Measurements from ENCODE around the gene ATP5F1D.
"Not testable (repeated sequence)": the region's sequence is repeated elsewhere in the genome, so short reads cannot be mapped to it uniquely, and the experiment has no call there.

Gene ATP5F1D

DNA sequence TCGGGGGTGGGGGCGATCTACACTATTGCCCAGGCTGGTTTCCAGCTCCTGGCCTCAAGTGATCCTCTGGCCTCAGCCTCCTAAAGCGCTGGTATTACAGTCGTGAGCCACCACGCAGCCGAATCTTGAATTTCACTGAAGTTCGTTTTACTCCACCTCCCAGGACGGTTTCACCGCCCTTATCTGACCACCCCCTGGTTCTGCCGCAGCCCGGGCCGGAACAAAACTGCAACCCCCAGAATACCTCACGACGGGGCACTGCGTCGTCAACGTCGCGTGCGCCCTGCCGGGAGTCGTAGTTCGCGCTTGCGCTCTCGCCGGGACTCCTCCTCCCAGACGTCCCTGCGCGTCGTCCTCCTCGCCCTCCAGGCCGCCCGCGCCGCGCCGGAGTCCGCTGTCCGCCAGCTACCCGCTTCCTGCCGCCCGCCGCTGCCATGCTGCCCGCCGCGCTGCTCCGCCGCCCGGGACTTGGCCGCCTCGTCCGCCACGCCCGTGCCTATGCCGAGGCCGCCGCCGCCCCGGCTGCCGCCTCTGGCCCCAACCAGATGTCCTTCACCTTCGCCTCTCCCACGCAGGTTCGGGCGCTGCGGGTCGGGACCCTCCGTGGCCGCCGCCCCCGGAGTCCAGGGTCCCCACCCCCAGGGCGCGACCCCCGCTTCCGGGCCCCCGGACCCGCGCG lies at the start of gene ATP5F1D:
ATP5F1D (plus strand) TSS at position 335 of the 679 bp plus-strand sequence; CDS start at position 435, 100 bp downstream.
- peak; percentile 99 for DNase-seq (ENCODE audit: low spot score)

DNA sequence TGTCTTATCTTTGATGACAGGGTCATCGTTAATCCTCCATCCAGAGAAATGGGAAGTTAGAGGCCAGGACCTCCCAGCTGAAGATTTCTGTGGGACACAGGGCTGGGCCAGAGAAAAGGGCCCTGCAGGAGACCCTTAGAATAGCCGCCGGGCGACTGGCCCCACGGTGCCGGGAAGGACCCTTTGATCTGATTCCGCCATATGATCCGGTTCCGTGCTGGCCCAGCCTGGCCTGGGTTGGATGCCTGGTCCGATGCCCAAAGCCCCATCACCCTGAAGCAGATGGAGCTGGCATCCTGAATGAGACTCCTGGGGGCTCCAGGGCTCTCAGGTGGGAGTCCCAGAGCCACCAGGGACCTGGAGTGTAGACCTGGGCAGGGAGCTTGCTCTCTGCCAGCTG lies 42.0 kb upstream of the ATP5F1D start:
- DNase-seq (ENCODE audit: low spot score), result no peak

DNA sequence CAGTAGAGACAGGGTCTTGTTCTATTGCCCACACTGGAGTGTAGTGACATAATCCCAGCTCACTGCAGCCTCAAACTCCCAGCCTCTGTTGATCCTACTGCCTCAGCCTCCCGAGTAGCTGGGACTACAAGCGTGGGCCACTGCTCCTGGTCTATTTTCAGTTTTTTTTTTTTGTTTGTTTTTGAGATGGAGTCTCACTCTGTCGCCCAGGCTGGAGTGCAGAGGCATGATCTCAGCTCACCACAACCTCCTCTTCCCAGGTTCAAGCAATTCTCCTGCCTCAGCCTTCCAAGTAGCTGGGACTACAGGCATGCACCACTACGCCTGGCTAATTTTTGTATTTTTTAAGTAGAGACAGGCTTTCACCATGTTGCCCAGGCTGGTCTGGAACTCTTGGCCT lies 40.9 kb upstream of the ATP5F1D start:
- not testable (repeated sequence) for DNase-seq (ENCODE audit: low spot score)

DNA sequence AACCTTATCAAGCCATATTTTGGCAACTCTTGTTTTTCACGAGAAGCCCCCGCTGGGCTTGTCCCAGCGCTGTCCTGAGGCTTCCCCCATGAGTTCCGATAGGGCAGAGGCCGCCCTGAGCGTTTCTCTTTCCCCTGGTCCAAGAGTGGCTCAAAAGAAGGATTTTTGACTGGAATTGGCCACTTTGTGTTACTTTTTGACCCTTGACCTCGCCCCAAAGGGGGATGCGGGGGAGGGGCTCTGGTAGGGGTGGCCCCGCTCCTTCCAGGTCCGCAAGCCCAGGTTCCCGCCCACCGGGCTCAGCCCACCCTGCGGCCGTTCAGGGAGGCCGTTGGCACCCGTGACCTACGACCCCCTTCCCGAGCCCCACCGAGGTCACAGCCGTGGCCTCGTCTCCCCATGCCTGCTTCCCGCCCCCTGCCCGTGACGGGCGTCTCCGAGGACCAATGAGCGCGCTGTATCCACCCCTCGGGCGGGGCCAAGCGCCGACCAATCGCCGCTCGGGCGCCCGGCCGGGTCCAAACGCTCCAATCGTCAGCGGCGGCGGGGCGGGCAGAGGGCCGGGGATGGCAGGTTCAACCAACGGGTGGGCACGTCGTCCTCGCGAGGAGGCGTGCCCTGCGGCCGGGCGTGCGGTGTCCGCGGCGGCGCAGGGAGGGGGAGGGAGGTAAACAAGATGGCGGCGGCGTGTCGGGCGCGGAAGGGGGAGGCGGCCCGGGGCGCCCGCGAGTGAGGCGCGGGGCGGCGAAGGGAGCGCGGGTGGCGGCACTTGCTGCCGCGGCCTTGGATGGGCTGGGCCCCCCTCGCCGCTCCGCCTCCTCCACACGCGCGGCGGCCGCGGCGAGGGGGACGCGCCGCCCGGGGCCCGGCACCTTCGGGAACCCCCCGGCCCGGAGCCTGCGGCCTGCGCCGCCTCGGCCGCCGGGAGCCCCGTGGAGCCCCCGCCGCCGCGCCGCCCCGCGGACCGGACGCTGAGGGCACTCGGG lies 36.1 kb upstream of the ATP5F1D start, which contains the start of gene STK11:
STK11 (plus strand) TSS at position 665 of the 986 bp plus-strand sequence. CDS start 1,136 bp downstream, outside the sequence.
- peak; percentile 100 for DNase-seq (ENCODE audit: low spot score)

DNA sequence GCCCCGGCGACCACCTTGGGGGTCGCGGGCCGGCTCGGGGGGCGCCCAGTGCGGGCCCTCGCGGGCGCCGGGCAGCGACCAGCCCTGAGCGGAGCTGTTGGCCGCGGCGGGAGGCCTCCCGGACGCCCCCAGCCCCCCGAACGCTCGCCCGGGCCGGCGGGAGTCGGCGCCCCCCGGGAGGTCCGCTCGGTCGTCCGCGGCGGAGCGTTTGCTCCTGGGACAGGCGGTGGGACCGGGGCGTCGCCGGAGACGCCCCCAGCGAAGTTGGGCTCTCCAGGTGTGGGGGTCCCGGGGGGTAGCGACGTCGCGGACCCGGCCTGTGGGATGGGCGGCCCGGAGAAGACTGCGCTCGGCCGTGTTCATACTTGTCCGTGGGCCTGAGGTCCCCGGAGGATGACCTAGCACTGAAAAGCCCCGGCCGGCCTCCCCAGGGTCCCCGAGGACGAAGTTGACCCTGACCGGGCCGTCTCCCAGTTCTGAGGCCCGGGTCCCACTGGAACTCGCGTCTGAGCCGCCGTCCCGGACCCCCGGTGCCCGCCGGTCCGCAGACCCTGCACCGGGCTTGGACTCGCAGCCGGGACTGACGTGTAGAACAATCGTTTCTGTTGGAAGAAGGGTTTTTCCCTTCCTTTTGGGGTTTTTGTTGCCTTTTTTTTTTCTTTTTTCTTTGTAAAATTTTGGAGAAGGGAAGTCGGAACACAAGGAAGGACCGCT lies 35.2 kb upstream of the ATP5F1D start:
- DNase-seq (ENCODE audit: low spot score), result no peak

DNA sequence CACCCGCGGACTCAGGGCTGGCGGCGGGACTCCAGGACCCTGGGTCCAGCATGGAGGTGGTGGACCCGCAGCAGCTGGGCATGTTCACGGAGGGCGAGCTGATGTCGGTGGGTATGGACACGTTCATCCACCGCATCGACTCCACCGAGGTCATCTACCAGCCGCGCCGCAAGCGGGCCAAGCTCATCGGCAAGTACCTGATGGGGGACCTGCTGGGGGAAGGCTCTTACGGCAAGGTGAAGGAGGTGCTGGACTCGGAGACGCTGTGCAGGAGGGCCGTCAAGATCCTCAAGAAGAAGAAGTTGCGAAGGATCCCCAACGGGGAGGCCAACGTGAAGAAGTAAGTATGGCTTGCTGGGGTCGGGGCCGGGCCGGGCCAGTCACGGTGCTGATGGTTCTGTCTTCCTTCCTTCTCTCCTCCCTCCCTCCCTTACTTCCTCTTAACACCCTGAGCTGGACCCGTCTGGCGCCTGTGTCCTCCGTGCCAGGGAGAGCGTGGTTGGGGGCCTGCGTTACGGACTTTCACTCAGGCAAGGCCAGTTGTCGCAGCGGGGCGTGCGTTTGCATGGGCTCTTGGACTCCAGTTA lies 34.6 kb upstream of the ATP5F1D start:
- DNase-seq (ENCODE audit: low spot score), result no peak

DNA sequence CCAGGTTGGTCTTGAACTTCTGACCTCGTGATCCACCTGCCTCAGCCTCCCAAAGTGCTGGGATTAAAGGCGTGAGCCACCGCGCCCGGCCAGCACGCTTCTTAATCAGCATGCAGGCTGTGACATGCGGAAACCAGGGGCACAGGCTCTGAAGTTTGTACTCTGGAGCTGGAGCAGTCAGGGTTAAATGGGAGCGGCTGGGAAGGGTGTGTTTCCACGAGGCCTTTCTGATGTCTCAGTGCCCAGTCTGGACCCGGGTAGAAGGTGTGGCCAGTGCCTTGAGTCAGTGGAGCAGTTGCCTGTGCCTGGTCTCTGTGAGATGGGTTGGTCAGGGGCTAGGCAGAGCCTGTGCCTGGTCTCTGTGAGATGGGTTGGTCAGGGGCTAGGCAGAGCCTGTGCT lies 32.7 kb upstream of the ATP5F1D start:
- not testable (repeated sequence) for DNase-seq (ENCODE audit: low spot score)

DNA sequence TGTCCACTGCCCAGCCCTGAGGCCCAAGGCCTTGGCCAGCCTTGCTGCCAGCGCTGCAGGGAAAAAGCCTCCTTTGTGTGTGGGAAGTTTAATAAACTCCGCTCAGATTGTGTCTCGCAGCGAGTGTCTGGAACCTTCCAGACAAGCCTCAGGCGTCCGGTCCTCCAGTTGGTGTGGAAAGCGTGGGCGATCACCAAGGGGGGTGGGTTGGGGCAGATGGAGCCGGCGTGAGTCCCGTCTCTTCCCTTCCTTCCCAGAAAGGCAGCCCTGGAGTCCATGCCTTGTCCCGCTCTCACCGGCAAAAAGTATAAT lies 31.4 kb upstream of the ATP5F1D start:
- no peak for DNase-seq (ENCODE audit: low spot score)

DNA sequence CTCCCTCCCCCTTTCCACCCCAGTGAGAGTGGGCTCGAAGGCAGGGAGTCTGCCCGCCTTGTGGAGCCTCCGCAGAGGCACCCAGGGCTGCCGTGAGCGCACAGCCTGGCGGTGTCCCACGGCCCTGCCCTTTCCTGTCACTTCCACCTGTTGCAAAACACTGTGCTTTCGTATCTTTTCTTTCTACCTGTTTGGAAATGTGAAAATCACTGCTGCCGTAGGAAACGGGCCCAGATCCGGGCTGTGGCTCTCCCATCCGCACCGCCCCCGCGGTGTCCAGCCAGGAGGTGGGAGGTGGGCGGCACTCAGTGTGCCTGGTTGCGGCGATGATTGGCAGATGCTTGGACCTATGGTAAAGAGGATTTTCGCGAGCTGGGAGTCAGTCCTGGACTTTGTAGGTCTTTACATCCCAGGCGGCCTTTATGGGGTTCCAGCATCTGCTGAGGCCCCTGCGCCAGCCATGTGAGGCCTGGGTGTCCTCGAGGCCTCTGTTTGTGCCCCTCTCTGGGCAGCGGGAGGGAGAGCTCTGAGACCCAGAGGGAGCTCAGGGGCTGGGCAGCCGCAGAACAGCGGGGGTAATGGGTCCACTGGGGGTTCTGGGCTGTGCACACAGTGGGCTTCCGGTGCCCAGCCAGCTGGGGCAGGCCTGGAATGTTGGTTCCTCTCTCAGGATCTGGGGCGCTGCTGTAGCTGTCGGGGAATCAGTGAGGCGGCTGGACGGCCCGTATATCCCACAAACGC lies 29.9 kb upstream of the ATP5F1D start:
- no peak for DNase-seq (ENCODE audit: low spot score)

DNA sequence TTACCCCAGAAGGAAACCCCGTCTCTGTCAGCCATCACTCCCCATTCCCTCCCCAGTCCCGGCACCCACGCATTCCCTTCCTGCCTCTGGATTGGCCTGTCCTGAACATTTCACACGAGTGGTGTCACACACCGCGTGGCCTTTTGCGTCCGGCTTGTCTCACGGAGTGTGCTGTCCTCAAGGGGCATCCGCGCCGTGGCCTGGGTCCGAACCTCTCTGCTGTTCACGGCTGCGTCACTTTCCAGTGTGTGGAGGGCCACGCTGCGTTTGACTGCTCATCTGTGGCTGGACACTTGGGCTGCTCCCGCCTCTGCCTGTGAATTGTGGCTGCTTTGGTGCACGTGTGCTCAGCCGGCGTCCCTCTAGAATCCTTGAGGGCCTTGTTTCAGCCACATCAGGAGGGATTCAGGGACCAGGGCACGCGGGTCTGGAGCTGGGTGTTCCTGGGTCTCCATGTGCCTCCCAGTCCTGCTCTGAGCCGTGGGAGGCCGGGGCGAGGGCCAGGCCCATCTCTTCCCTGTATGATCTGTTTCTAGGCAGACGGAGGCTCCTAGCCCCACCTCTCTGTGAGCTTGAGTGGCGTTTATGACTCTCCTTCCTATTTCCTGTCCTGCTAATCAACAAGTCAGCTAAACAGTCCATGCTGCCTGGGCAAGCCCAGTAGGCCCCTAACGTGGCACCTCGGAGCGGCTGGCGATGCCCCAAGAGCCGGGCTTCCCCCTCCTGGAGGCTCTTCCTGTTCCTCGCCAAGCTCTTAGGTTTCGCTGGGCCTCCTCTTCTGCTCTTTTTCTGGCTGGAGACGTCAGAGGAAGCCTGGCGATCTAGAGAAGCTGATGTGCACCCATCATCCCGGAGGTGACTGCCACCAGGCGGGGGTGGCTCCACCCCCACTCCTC lies 27.9 kb upstream of the ATP5F1D start:
- peak; percentile 68 for DNase-seq (ENCODE audit: low spot score)

DNA sequence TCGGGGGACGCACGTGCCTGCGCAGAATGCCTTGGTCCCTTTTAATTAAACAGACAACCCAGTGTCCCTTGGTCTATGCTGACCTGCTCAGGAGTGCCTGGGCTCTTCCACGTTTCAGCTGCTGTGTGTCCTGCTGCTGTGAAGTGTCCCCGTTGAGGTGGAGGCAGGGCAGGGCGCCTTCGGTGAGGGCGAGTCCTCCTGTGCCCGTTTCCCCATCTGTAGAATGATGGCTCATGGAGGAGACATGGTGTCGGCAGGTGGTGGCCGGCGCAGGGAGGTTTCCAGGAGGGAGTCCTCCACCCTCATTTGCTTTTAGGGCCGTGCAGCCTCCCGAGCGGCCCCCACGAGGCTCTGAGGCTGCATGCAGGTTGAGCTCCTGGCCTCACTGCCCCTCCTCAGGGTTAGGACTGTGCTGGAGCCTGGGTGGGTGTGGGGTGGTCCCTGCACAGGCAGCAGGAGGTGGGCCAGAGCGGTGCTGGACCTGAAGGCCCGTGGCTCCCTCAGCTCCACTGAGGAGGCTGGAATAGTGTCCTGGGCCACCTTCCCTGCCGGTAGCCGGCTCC lies 27.2 kb upstream of the ATP5F1D start:
- no peak for DNase-seq (ENCODE audit: low spot score)

DNA sequence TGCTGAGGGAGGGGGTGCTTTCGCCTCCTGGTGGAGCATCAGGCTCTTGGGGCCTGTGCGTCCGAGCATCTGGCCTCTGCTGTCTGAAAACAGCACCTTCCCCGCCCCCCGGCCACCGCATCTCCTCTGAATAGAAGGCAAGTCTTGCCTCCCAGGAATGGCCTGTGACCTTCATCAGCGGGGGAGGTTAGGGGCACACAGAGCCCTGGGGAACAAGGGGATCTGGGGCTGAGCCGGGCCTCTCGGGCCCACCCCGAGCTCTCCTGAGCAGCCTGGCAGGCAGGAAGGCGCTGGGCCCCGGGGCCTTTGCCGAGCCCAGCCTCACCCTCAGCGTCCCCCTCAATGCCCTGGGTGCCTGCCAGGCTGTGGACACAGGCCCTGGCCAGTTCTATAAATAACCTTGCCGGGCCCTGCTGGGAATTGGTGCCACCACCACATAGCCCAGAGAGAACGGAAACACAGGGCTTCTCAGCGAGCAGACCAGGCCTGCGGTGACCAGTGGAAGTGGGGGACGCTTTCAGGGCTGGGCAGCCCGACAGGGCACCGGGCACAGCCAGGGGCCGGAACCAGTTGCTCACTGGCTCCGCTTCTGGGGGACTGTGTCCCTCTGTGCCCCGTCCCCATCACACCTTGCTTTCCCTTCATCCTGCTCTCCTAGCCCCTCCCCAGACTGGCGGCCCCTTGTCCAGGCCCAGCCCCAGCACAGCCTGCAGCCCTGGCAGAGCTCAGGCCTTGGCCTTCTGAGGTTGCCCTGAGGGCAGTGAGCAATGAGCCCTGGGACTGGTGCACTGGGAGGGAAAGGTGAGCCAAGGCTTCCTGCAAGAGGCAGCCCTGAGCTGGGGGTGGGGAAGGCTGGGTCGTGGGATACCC lies 26.5 kb upstream of the ATP5F1D start:
- peak; percentile 77 for DNase-seq (ENCODE audit: low spot score)

DNA sequence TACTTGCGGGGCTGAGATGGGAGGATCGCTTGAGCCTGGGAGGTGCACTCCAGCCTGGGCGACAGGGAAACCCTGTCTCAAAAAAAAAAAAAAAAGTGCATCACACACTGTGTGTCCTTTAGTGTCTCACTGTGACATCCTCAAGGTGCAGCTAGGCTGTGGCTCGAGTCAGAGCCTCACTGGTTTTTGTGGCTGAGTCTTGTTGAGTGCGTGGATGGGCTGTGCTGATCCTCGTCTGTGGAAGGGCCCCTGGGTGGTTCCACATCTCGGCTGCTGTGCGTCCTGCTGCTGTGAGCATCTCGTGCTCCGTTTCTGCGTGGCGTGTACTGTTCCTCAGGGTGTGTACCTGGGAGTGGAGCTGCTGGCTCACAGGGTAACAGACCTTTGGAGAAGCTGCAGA lies 24.8 kb upstream of the ATP5F1D start:
- DNase-seq (ENCODE audit: low spot score), result no peak

DNA sequence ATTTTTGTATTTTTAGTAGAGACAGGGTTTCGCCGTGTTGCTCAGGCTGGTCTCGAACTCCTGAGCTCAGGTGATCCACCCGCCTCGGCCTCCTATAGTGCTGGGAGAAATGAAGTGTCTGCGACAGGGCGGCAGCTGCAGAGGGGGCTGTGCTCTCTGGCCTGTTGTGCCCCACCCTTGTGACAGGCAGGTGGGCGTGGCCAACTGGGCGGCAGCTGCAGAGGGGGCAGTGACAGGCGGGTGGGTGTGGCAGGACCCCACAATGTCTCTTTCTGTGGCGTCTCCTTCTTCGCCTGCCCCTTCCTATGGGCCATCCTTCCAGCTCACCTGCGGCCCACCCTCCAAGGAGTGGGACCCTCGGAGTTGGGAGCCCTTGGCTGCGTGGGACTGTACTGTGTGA lies 24.2 kb upstream of the ATP5F1D start:
- DNase-seq (ENCODE audit: low spot score), result no peak

DNA sequence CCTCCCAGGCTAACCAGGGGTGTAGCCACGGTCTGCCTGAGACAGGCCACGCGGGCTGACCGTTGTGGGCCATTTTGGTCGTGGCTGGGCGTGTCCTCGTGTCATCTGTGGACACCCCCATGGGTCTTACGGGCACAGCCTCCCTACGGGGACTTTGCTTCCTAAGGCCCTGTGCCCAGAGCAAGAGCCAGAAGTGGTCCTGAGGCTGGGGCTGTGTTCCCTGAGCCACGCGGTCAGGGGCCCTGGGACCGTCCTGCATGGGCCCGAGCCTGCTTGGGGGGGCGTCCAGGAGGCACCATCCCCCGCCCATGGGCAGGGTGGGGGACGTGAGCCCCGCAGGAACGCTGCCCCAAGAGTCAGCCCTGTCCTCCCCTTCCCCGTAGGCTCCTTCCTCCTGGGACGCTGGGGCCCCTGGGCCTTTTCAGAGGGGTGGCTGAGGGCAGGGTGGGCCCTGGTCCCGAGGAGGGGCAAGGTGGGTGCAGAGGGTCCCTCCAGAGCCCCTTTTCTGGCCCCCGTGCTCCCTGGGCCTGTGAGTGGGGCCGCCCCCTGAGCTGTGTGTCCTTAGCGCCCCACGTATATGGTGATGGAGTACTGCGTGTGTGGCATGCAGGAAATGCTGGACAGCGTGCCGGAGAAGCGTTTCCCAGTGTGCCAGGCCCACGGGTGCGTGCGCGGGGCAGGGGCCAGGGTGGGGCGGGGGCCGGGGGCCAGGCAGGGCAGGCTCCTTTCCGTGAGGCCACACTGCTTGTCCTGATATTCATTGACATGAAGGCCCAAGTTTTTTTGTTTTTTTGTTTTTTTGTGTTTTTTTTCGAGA lies 22.6 kb upstream of the ATP5F1D start:
- no peak for DNase-seq (ENCODE audit: low spot score)

DNA sequence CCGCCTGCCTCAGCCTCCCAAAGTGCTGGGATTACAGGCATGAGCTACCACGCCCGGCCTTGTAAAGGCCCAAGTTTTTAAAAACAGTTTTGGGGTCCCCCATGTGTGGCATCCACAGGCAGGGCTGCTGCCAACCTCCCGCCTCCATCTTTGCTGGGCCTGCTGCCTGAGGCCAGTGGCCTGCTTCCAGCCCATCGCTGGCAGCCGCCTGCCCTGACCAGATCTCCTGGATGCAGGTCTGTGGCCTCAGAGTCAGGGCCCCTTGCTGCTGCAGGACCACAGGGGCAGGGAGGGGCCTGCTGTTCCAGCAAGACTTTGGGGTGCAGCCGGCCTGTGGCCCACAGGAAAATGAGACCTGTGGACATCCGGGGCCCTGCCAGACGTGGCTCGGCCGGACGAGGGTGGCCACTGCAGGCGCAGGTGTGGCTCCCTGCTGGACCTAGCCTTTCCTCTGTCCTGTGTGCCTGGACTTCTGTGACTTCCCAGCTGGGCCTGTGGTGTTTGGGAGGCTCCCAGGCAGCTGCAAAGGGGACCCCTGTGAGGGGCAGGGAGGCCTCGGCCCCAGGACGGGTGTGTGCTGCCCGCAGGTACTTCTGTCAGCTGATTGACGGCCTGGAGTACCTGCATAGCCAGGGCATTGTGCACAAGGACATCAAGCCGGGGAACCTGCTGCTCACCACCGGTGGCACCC lies 21.6 kb upstream of the ATP5F1D start:
- DNase-seq (ENCODE audit: low spot score), result no peak

DNA sequence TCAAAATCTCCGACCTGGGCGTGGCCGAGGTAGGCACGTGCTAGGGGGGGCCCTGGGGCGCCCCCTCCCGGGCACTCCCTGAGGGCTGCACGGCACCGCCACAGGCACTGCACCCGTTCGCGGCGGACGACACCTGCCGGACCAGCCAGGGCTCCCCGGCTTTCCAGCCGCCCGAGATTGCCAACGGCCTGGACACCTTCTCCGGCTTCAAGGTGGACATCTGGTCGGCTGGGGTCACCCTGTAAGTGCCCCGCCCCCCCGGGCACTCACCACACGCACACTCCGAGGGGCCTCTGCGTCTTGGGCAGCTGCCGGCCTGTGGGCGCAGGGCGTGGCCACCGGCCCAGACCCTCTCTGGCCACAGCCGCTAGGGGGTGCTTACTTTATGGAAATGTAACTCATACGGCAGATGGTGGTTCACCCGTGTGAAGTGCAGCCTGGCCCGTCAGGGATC lies 21.0 kb upstream of the ATP5F1D start:
- DNase-seq (ENCODE audit: low spot score), result no peak

Data from hepatic stellate cell (primary cell).